CD4-positive, alpha-beta T cell treated with Interleukin-15 for 4 hours (primary cell): ENCODE data around the gene NUBPL.
"Not testable (repeated sequence)": the region's sequence is repeated elsewhere in the genome, so short reads cannot be mapped to it uniquely, and the experiment has no call there.

Source experiments
- DNase-seq: peaks from one replicate; pipeline ENCODE4 v3.0.0-alpha.2; 2020; ENCODE audit warnings: low spot score

Gene NUBPL

GRCh38 chr14:31677630-31678029, 116.4 kb downstream of the NUBPL start:
- no peak for DNase-seq

- DNase-seq = no peak
Observed at GRCh38 chr14:31678421-31679249, 117.4 kb downstream of the NUBPL start.

GRCh38 chr14:31682768-31683167, 121.6 kb downstream of the NUBPL start:
- no peak for DNase-seq

- no peak for DNase-seq
Observed at GRCh38 chr14:31687726-31688125, 126.5 kb downstream of the NUBPL start.

- DNase-seq = no peak
Observed at GRCh38 chr14:31690056-31690455, 128.9 kb downstream of the NUBPL start.

- DNase-seq = no peak
Observed at GRCh38 chr14:31692376-31692781, 131.2 kb downstream of the NUBPL start.

- DNase-seq = no peak
Observed at GRCh38 chr14:31696378-31696777, 135.2 kb downstream of the NUBPL start.

- no peak for DNase-seq
Observed at GRCh38 chr14:31699809-31700208, 138.6 kb downstream of the NUBPL start.

- DNase-seq = no peak
Observed at GRCh38 chr14:31700282-31701074, 139.3 kb downstream of the NUBPL start.

GRCh38 chr14:31702130-31702529, 140.9 kb downstream of the NUBPL start:
- DNase-seq = no peak

- DNase-seq = no peak
Observed at GRCh38 chr14:31703056-31703455, 141.9 kb downstream of the NUBPL start.

GRCh38 chr14:31705731-31706130, 144.5 kb downstream of the NUBPL start:
- DNase-seq = no peak

GRCh38 chr14:31708661-31709060, 147.5 kb downstream of the NUBPL start:
- DNase-seq = not testable (repeated sequence)

- DNase-seq = no peak
Observed at GRCh38 chr14:31712244-31713127, 151.3 kb downstream of the NUBPL start.

GRCh38 chr14:31716208-31716607, 155.0 kb downstream of the NUBPL start:
- DNase-seq = no peak

- no peak for DNase-seq
Observed at GRCh38 chr14:31717294-31718085, 156.3 kb downstream of the NUBPL start.

- no peak for DNase-seq
Observed at GRCh38 chr14:31718585-31718984, 157.4 kb downstream of the NUBPL start.

- DNase-seq = no peak
Observed at GRCh38 chr14:31718985-31719384, 157.8 kb downstream of the NUBPL start.

GRCh38 chr14:31726337-31726736, 165.1 kb downstream of the NUBPL start:
- DNase-seq = no peak

GRCh38 chr14:31727797-31728196, 166.6 kb downstream of the NUBPL start:
- DNase-seq = no peak

- no peak for DNase-seq
Observed at GRCh38 chr14:31740688-31741087, 179.5 kb downstream of the NUBPL start.
